RPMI8226 (cell line): Measurements from ENCODE around the gene UBE2J2.

Experiments
- DNase-seq: peaks from one replicate; pipeline ENCODE4 v3.0.0-alpha.2; 2015

The UBE2J2 gene

GRCh38 chr1:1309251-1310108, 35.8 kb upstream of the UBE2J2 start:
- DNase-seq, result peak; percentile 54

GRCh38 chr1:1308756-1309250, 35.1 kb upstream of the UBE2J2 start:
- no peak for DNase-seq

- peak; percentile 97 for DNase-seq
Observed at GRCh38 chr1:1307923-1308755, 34.5 kb upstream of the UBE2J2 start, which contains the start of the genes ACAP3 and PUSL1. ACAP3 (minus strand) TSS chr1:1307930; CDS start chr1:1307815, 115 bp downstream. PUSL1 (plus strand) TSS chr1:1308597; CDS start chr1:1308644, 47 bp downstream.

- DNase-seq, result no peak
Observed at GRCh38 chr1:1307261-1307922, 33.7 kb upstream of the UBE2J2 start.

GRCh38 chr1:1306661-1307260, 33.1 kb upstream of the UBE2J2 start:
- peak; percentile 52 for DNase-seq

- peak; percentile 81 for DNase-seq
Observed at GRCh38 chr1:1306070-1306660, 32.5 kb upstream of the UBE2J2 start.

GRCh38 chr1:1305300-1306069, 31.8 kb upstream of the UBE2J2 start:
- peak; percentile 99 for DNase-seq

- peak; percentile 76 for DNase-seq
Observed at GRCh38 chr1:1304331-1305299, 31.0 kb upstream of the UBE2J2 start.

- DNase-seq, result no peak
Observed at GRCh38 chr1:1303736-1304135, 30.1 kb upstream of the UBE2J2 start.

GRCh38 chr1:1302951-1303509, 29.4 kb upstream of the UBE2J2 start:
- no peak for DNase-seq

GRCh38 chr1:1302006-1302430, 28.4 kb upstream of the UBE2J2 start:
- DNase-seq, result no peak

GRCh38 chr1:1300352-1300739, 26.7 kb upstream of the UBE2J2 start:
- no peak for DNase-seq

- DNase-seq, result peak; percentile 55
Observed at GRCh38 chr1:1299686-1300351, 26.2 kb upstream of the UBE2J2 start.

GRCh38 chr1:1298861-1299685, 25.4 kb upstream of the UBE2J2 start:
- no peak for DNase-seq

- DNase-seq, result no peak
Observed at GRCh38 chr1:1297802-1298424, 24.3 kb upstream of the UBE2J2 start.

GRCh38 chr1:1296070-1297061, 22.7 kb upstream of the UBE2J2 start:
- DNase-seq, result no peak
